H1 (cell line): ENCODE measurements around the gene ZBTB47. TPM values are rescaled to one million over a fixed set of nuclear protein-coding genes. Genes with fewer than 3 reads are reported as not detected.

ENCODE experiments used
- ASH2L ChIP-seq: fragments of 200-600, 300-600 bp; sonication (generic); IDR thresholded peaks from one replicate; pipeline ENCODE4 v1.7.1; 2017; ENCODE audit warnings: low read length
- MAFK ChIP-seq: IDR thresholded peaks from 2 replicates; pipeline ENCODE4 v1.6.1; 2012; ENCODE audit warnings: low read depth, mild to moderate bottlenecking, improper control_type of control experiment, low read length
- SRF ChIP-seq: IDR thresholded peaks from 2 replicates; pipeline ENCODE4 v1.6.1; 2011; ENCODE audit warnings: mild to moderate bottlenecking, low read depth, low read length, moderate library complexity
- SUZ12 ChIP-seq: fragments of 200-600 bp; sonication (generic); IDR thresholded peaks from 2 replicates; pipeline ENCODE4 v1.6.1; 2012; ENCODE audit warnings: mild to moderate bottlenecking, inconsistent platforms, low read length, moderate library complexity, mixed read lengths
- TAF7 ChIP-seq: optimal IDR thresholded peaks from 2 replicates; pipeline ENCODE3; 2011; ENCODE audit warnings: low read depth, mild to moderate bottlenecking, inconsistent platforms, low read length, moderate library complexity, borderline replicate concordance
- polyA plus RNA-seq, 7 experiments: library from polyadenylated mRNA; depleted of rRNA in 3 of 7; stranded (reverse) in 5 of 7; unstranded in 2 of 7; fragments of >200 nt in 5 of 7; fragments of 200-250 nt in 2 of 7; gene quantifications; 1 replicate in 5 of 7; 2 replicates in 1 of 7; 4 replicates in 1 of 7; pipeline versions ENCODE4 v1.2.1 to v1.2.3, GENCODE V29; 2011 to 2013; ENCODE audit warnings: missing spikeins in 2 of 7, mixed read lengths in 2 of 7
- total RNA-seq: library from RNA; stranded (reverse); fragmentation: NEBNext Ultra II Directional; extraction: Animal tissue kit (Norgen Biotek cat#: 25700); gene quantifications from 2 replicates; pipeline ENCODE4 v1.2.1, GENCODE V29; 2021

ZBTB47 gene
- total and polyA plus RNA-seq, 2 of the 8 experiments (the other 6 are each of a cell fraction or from before 2014, with no cell fraction given): 2.8 to 4.1 TPM

DNA sequence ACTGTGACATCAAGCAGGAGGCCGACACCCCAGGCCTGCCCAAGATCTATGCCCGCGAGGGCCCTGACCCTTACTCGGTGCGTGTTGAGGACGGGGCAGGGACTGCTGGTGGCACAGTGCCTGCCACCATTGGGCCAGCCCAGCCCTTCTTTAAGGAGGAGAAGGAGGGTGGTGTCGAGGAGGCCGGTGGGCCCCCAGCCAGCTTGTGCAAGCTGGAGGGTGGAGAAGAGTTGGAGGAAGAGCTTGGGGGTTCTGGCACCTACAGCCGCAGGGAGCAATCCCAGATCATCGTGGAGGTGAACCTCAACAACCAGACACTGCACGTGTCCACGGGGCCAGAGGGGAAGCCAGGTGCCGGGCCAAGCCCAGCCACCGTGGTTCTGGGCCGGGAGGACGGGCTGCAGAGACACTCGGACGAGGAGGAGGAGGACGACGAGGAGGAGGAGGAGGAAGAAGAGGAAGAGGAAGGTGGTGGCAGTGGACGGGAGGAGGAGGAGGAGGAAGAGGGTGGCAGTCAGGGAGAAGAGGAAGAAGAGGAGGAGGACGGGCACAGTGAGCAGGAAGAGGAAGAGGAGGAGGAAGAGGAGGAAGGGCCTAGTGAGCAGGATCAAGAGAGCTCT, 5.4 kb downstream of the ZBTB47 start (continued):
- TF ChIP-seq SRF (no peak), TAF7 (no peak), ASH2L (no peak), SUZ12 (no peak), MAFK (no peak)
